Gastroesophageal sphincter (tissue), 4 donors: ENCODE measurements around the gene DENND1C. TPM values are rescaled to one million over a fixed set of nuclear protein-coding genes. Genes with fewer than 3 reads are reported as not detected.

Experiments
- ATAC-seq: fragments of 150-250 bp; one replicate; pipeline ENCODE4 v1.9.1; 2016; ENCODE audit warnings: mild to moderate bottlenecking, moderate library complexity
- H3K27ac ChIP-seq, 4 donors: fragments of 200-600 bp; sonication (generic) in 3 of 4; 1 replicate in 3 of 4; 2 replicates in 1 of 4; pipeline ENCODE4 v1.5.1; 2016 to 2019
- H3K27me3 ChIP-seq: fragments of 200-600 bp; sonication (generic); one replicate; pipeline ENCODE4 v1.5.1; 2019
- H3K36me3 ChIP-seq, 2 donors: fragments of 200-600 bp; sonication (generic); one replicate each; pipeline ENCODE4 v1.5.1; 2019; ENCODE audit warnings: control low read depth in 1 of 2
- H3K4me1 ChIP-seq, 3 donors: fragments of 200-600 bp; sonication (generic); 1 replicate in 2 of 3; 2 replicates in 1 of 3; pipeline ENCODE4 v1.5.1; 2016 to 2019; ENCODE audit warnings: control low read depth in 2 of 3
- H3K4me3 ChIP-seq, 2 donors: fragments of 200-600 bp; sonication (generic); one replicate each; pipeline ENCODE4 v1.5.1; 2019; ENCODE audit warnings: mild to moderate bottlenecking in 1 of 2, moderate library complexity in 1 of 2
- H3K9me3 ChIP-seq, 3 donors: fragments of 200-600 bp; sonication (generic); one replicate each; pipeline ENCODE4 v1.5.1; 2017 to 2019; ENCODE audit warnings: control low read depth in 2 of 3
- EP300 ChIP-seq: sonication (generic); formaldehyde crosslinking; IDR thresholded peaks from one replicate; pipeline ENCODE4 v1.6.1; 2017; ENCODE audit warnings: antibody characterized with exemption, mild to moderate bottlenecking
- POLR2A ChIP-seq, 2 donors: fragments of 450-650 bp; IDR thresholded peaks; one replicate each; pipeline ENCODE4 v1.6.1; 2017; ENCODE audit warnings: antibody characterized with exemption in 2 of 2, mild to moderate bottlenecking in 2 of 2, moderate library complexity in 1 of 2
- POLR2AphosphoS5 ChIP-seq: sonication (generic); formaldehyde crosslinking; IDR thresholded peaks from one replicate; pipeline ENCODE4 v1.6.1; 2017; ENCODE audit warnings: antibody characterized with exemption
- WGBS, 2 donors: methylation state at CpG; one replicate each; pipeline ENCODE4 v1.1.5; 2018; ENCODE audit warnings: low coverage in 1 of 2; 5-methylcytosine and 5-hydroxymethylcytosine counted together
- total RNA-seq, 4 donors: library from RNA; depleted of rRNA; stranded (reverse); fragments of >200 nt; gene quantifications; one replicate each; pipeline ENCODE4 v1.1.0, GENCODE V29; 2016
- TF ChIP-seq, protein P1 (sequence below), 4 experiments: fragments of 200-600 bp in 2 of 4; fragments of 450-650 bp in 2 of 4; sonication (generic) in 1 of 4; IDR thresholded peaks; one replicate each; pipeline ENCODE4 v1.5.1; 2017 to 2019; ENCODE audit warnings: antibody characterized with exemption in 4 of 4, mild to moderate bottlenecking in 2 of 4, moderate library complexity in 2 of 4

The DENND1C gene
- total RNA-seq, 4 donors from 2014 or later: 0.57 to 6.1 (median 1.5) TPM

DNA sequence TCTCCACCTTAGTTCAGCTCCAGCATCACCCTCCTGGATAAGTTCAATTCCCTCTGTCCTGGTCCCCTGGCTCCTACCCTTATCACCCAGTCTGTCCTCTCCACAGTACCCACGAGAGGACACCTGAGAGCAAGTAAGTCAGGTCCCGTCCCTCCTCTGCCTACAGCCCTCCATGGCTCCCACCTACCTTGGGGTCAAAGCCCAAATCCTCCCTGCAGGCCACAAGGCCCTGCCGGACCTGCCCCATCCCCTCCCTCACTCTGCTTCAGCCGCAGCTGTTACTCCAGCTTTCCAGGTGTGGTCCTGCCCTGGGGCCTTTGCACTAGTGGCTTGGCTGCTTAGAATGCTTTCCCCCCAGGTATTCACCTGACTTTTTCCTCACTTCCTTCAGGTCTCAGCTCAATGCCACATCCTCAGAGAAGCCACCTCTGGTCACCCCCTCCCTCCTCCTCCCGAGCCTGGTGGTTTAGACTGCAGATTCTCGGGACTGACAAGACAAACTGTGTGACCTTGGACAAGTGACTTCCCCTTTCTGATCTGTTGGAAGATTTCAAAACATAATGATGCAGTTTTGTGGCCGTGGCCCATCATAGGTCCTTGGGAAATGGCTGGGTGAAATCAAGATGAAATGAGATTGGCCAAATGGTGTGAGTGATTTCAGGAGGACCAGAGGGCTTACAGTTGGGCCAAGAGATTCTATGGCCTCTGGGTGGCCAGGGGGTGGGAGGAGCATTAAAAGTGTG lies 16.9 kb upstream of the DENND1C start:
- no peak for ATAC-seq
- Histone ChIP-seq H3K4me1 (peaks cover 0 to 12% (median 6%) of the 10 kb centered on the region in 3 donors), H3K27ac (no peak overlapping the region), H3K27me3 (peaks cover 54% of the 10 kb centered on the region), H3K36me3 (no peaks in the 10 kb centered on the region), H3K4me3 (no peak overlapping the region), H3K9me3 (no peaks in the 10 kb centered on the region)
- no peak for TF ChIP-seq POLR2AphosphoS5
- no peak for TF ChIP-seq POLR2A (IDR thresholded peaks at IDR 0.05)
- TF ChIP-seq, protein P1, sequence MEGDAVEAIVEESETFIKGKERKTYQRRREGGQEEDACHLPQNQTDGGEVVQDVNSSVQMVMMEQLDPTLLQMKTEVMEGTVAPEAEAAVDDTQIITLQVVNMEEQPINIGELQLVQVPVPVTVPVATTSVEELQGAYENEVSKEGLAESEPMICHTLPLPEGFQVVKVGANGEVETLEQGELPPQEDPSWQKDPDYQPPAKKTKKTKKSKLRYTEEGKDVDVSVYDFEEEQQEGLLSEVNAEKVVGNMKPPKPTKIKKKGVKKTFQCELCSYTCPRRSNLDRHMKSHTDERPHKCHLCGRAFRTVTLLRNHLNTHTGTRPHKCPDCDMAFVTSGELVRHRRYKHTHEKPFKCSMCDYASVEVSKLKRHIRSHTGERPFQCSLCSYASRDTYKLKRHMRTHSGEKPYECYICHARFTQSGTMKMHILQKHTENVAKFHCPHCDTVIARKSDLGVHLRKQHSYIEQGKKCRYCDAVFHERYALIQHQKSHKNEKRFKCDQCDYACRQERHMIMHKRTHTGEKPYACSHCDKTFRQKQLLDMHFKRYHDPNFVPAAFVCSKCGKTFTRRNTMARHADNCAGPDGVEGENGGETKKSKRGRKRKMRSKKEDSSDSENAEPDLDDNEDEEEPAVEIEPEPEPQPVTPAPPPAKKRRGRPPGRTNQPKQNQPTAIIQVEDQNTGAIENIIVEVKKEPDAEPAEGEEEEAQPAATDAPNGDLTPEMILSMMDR (IDR thresholded peaks at IDR 0.05): no peak
- TF ChIP-seq EP300: no peak
- WGBS, 2 donors: 63 to 100% methylated on average over 4 of the region's 7 CpGs

DNA sequence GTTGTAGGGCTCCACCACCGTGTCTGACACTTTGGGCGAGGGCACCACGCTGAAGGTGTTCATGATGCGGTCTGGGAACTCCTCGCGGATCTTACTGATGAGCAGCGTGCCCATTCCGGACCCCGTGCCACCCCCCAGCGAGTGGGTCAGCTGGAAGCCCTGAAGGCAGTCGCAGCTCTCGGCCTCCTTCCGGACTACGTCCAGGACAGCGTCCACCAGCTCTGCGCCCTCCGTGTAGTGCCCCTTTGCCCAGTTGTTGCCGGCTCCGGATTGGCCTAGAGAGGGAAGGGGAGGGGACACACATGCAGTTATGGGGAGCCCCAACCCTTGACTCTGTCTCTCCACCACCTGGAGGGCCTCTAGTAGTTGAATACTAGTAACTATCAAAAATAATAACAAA lies 14.4 kb upstream of the DENND1C start:
- no peak overlapping the region for H3K27ac ChIP-seq
- no peak overlapping the region for H3K4me3 ChIP-seq
- H3K4me1 ChIP-seq: no peaks in the 10 kb centered on the region
- WGBS, 2 donors: 88% methylated on average over 3 of the region's 19 CpGs; no CpG with 5 or more reads in 1 of the 2 donors
- TF ChIP-seq POLR2A (IDR thresholded peaks at IDR 0.05) (no peak), EP300 (no peak), POLR2AphosphoS5 (no peak)
- TF ChIP-seq, protein P1 (IDR thresholded peaks at IDR 0.05): no peak
- no peaks in the 10 kb centered on the region for H3K36me3 ChIP-seq
- peaks cover 0 to 18% (median 0%) of the 10 kb centered on the region in 3 donors for H3K9me3 ChIP-seq
- peaks cover 29% of the 10 kb centered on the region for H3K27me3 ChIP-seq
- ATAC-seq: no peak

DNA sequence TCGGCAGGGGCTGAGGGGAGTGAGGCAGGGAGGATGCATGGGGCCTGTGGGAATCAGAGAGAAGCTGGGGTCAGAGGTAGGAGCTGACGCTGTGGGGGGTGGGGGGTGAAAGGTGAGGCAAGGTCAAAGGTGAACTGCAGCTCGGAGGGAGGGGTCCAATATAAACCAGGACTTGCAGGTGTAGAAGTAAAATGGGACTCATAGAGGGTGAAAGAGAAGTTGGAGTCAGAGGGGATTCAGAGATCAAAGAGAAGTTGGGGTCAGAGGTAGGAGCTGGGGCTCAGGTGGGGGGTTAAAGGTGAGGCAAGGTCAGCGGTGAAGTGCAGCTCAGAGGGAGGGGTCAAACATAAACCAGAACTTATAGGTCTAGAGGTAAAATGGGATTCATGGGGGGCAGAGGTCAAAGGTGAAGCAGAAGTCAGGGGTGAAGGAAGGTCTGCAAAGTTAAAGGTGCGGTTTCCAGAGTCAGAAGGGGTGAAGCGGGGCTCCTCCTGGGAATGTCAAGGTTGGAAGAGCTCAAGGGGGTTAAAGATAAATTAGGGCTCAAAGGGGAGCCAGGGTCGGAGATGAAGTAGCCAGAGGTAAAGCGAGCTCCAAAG lies 12.9 kb upstream of the DENND1C start:
- no peaks in the 10 kb centered on the region for H3K4me1 ChIP-seq
- 62 to 85% methylated on average over 6 to 8 of the region's 8 CpGs for WGBS, 2 donors
- no peak for ATAC-seq

DNA sequence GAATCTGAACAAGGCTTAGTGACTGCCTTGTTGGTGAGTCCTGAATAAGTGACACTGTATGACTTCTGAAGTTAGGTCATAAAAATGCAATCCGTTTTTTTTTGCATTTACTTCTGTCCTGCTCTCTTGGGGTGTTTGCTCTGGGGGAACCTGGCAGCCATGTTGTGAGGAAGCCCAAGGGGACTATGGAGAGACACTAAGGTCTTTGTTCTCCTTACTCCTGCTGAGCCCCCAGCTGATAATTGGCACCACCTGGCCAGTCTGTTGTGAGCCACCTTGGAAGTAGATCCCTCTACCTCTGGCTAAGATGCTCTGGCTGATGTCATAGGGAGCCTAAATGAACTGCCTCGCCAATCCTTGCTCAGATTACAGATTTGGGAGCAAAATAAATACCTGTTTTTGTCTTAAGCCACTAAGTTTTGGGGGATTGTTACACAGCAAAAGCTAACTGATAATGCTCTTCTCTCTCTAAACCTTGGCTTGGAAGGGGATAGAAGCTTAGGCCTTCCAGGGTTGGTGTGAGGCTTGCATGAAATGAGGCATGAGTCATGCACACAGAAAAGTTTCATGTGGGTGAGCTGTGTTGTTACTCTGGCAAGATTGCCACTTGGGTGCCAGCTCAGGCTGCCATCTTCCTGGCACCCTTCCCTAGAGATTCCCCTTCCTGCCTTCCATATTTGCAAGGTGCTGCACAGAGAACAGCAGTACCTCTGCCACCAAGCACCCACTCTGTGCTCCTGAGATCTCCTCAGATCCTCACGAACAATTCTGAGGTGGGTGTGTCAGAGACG lies 10.4 kb upstream of the DENND1C start:
- H3K27me3 ChIP-seq: peaks cover 23% of the 10 kb centered on the region

More for the DNA sequence above, 12.9 kb upstream of the DENND1C start:
- peaks cover 15% of the 10 kb centered on the region for H3K27me3 ChIP-seq
- peaks cover 0 to 20% (median 0%) of the 10 kb centered on the region in 3 donors for H3K9me3 ChIP-seq
- no peak for TF ChIP-seq EP300
- no peak for TF ChIP-seq POLR2A (IDR thresholded peaks at IDR 0.05)
- H3K4me3 ChIP-seq: no peak overlapping the region
- no peaks in the 10 kb centered on the region for H3K36me3 ChIP-seq
- H3K27ac ChIP-seq: no peak overlapping the region

More for the DNA sequence above, 10.4 kb upstream of the DENND1C start:
- 75% methylated on average over 1 of the region's 4 CpGs; no CpG with 5 or more reads in 1 of the 2 donors for WGBS, 2 donors
- Histone ChIP-seq H3K4me1 (no peaks in the 10 kb centered on the region), H3K27ac (no peak overlapping the region), H3K36me3 (no peaks in the 10 kb centered on the region), H3K4me3 (no peak overlapping the region), H3K9me3 (peaks cover 0 to 20% (median 0%) of the 10 kb centered on the region in 3 donors)
- no peak for ATAC-seq
- TF ChIP-seq POLR2AphosphoS5 (no peak), EP300 (no peak), POLR2A (IDR thresholded peaks at IDR 0.05) (no peak)
- TF ChIP-seq, protein P1 (IDR thresholded peaks at IDR 0.05): no peak
